GM23338 (cell line): ENCODE data around the gene B3GALT4. TPM values are rescaled to one million over a fixed set of nuclear protein-coding genes. Genes with fewer than 3 reads are reported as not detected.

Source experiments
- ATAC-seq: fragments of 200-7000 bp; cut with Tn5 transposase; 3 replicates; pipeline ENCODE4 v1.9.1; 2020
- DNase-seq: peaks from one replicate; pipeline ENCODE4 v3.0.0-alpha.2; 2015; ENCODE audit warnings: low spot score
- H2AFZ ChIP-seq: fragments of 200-600 bp; sonication (generic); 2 replicates; pipeline ENCODE4 v1.8.0; 2016; ENCODE audit warnings: antibody characterized with exemption, mild to moderate bottlenecking, moderate library complexity
- H3F3A ChIP-seq: fragments of 200-600 bp; sonication (generic); replicated peaks from 2 replicates; pipeline ENCODE4 v1.8.0; 2017; ENCODE audit warnings: antibody characterized with exemption, mixed run types, low read depth
- H3K27ac ChIP-seq: fragments of 200-600 bp; sonication (generic); 2 replicates; pipeline ENCODE4 v1.6.1; 2016; ENCODE audit warnings: low read depth
- H3K27me3 ChIP-seq: fragments of 200-600 bp; sonication (generic); 2 replicates; pipeline ENCODE4 v1.8.0; 2016; ENCODE audit warnings: mild to moderate bottlenecking, mixed run types, moderate library complexity; ENCODE audit not compliant: insufficient read depth
- H3K36me3 ChIP-seq: fragments of 200-600 bp; sonication (generic); 2 replicates; pipeline ENCODE4 v1.8.0; 2016; ENCODE audit warnings: mild to moderate bottlenecking; ENCODE audit not compliant: insufficient read depth
- H3K4me1 ChIP-seq: fragments of 200-600 bp; sonication (generic); 2 replicates; pipeline ENCODE4 v1.8.0; 2016; ENCODE audit warnings: mild to moderate bottlenecking, moderate library complexity; ENCODE audit not compliant: insufficient read depth
- H3K4me2 ChIP-seq: fragments of 200-600 bp; sonication (generic); 2 replicates; pipeline ENCODE4 v1.7.1; 2017; ENCODE audit warnings: mixed run types
- H3K4me3 ChIP-seq: fragments of 200-600 bp; sonication (generic); 2 replicates; pipeline ENCODE4 v1.6.1; 2016; ENCODE audit warnings: mixed run types
- H3K79me2 ChIP-seq: fragments of 200-600 bp; sonication (generic); replicated peaks from 2 replicates; pipeline ENCODE4 v1.8.0; 2017; ENCODE audit warnings: mild to moderate bottlenecking; ENCODE audit not compliant: insufficient read depth
- H3K9me2 ChIP-seq: fragments of 200-600 bp; sonication (generic); 2 replicates; pipeline ENCODE4 v1.8.0; 2017; ENCODE audit not compliant: insufficient read depth
- H4K20me1 ChIP-seq: fragments of 200-600 bp; sonication (generic); replicated peaks from 2 replicates; pipeline ENCODE4 v1.8.0; 2017; ENCODE audit warnings: mild to moderate bottlenecking; ENCODE audit not compliant: insufficient read depth
- H3K27ac Mint-ChIP-seq: 2 replicates; pipeline ENCODE4 v1.8.0; 2020; ENCODE audit warnings: inconsistent platforms, mild to moderate bottlenecking, moderate library complexity, mixed read lengths
- H3K27me3 Mint-ChIP-seq: 3 replicates; pipeline ENCODE4 v1.8.0; 2022; ENCODE audit warnings: low read depth, mild to moderate bottlenecking, moderate library complexity, mixed read lengths, inconsistent platforms; ENCODE audit not compliant: insufficient read depth, poor library complexity
- H3K36me3 Mint-ChIP-seq: 3 replicates; pipeline ENCODE4 v1.8.0; 2021; ENCODE audit warnings: low read depth, mild to moderate bottlenecking, inconsistent platforms, moderate library complexity, mixed read lengths
- H3K4me1 Mint-ChIP-seq: 3 replicates; pipeline ENCODE4 v1.8.0; 2020; ENCODE audit warnings: mild to moderate bottlenecking, inconsistent platforms, mixed read lengths
- H3K4me3 Mint-ChIP-seq: 3 replicates; pipeline ENCODE4 v1.8.0; 2021; ENCODE audit warnings: moderate library complexity, mild to moderate bottlenecking, inconsistent platforms, mixed read lengths
- H3K9me3 Mint-ChIP-seq: 3 replicates; pipeline ENCODE4 v1.8.0; 2020; ENCODE audit warnings: moderate library complexity, mild to moderate bottlenecking, inconsistent platforms, mixed read lengths
- CREB1 ChIP-seq: fragments of 250-450 bp; sonication (Bioruptor Pico); IDR thresholded peaks from 2 replicates; pipeline ENCODE4 v1.5.0; 2020; ENCODE audit warnings: low read depth, mild to moderate bottlenecking, moderate library complexity
- EZH2 ChIP-seq: fragments of 200-600 bp; sonication (generic); IDR thresholded peaks from one replicate; pipeline ENCODE4 v1.8.0; 2017; ENCODE audit warnings: antibody characterized with exemption, mild to moderate bottlenecking, low read depth; ENCODE audit not compliant: unreplicated experiment
- EZH2phosphoT487 ChIP-seq: fragments of 200-600 bp; sonication (generic); IDR thresholded peaks from one replicate; pipeline ENCODE4 v1.8.1; 2018; ENCODE audit warnings: antibody characterized with exemption; ENCODE audit not compliant: unreplicated experiment
- JUNB ChIP-seq: IDR thresholded peaks from one replicate; pipeline ENCODE4 v1.6.1; 2016; ENCODE audit warnings: antibody characterized with exemption; ENCODE audit not compliant: unreplicated experiment
- NANOG ChIP-seq: IDR thresholded peaks from 2 replicates; pipeline ENCODE4 v1.6.1; 2016; ENCODE audit warnings: antibody characterized with exemption, borderline replicate concordance
- POLR2AphosphoS5 ChIP-seq: IDR thresholded peaks from 2 replicates; pipeline ENCODE4 v1.6.1; 2016; ENCODE audit warnings: antibody characterized with exemption, low read depth
- REST ChIP-seq: IDR thresholded peaks from one replicate; pipeline ENCODE4 v1.6.1; 2018; ENCODE audit warnings: antibody characterized with exemption; ENCODE audit not compliant: unreplicated experiment
- STAT1 ChIP-seq: IDR thresholded peaks from one replicate; pipeline ENCODE4 v1.6.1; 2016; ENCODE audit warnings: antibody characterized with exemption; ENCODE audit not compliant: unreplicated experiment
- ZNF114 ChIP-seq: fragments of 250-450 bp; sonication (Bioruptor Pico); IDR thresholded peaks from 2 replicates; pipeline ENCODE4 v1.5.0; 2020; ENCODE audit warnings: mild to moderate bottlenecking, moderate library complexity
- ZNF331 ChIP-seq: fragments of 250-450 bp; sonication (Bioruptor Pico); IDR thresholded peaks from 2 replicates; pipeline ENCODE4 v1.5.0; 2020; ENCODE audit warnings: low read depth, mild to moderate bottlenecking, moderate library complexity
- ZNF462 ChIP-seq: fragments of 250-450 bp; sonication (Bioruptor Pico); IDR thresholded peaks from 2 replicates; pipeline ENCODE4 v1.5.0; 2020; ENCODE audit warnings: mild to moderate bottlenecking, moderate library complexity
- polyA plus RNA-seq: library from polyadenylated mRNA; unstranded; fragments of >200 nt; fragmentation: Nextera tagmentation; extraction: Ambion mirVana; gene quantifications from 2 replicates; pipeline ENCODE4 v1.2.1, GENCODE V29; 2016
- total RNA-seq: library from RNA; depleted of rRNA; stranded (reverse); fragments of >200 nt; shearing (Covaris generic); gene quantifications from 2 replicates; pipeline ENCODE4 v1.2.3, GENCODE V29; 2014
- TF ChIP-seq, protein P1 (sequence below): IDR thresholded peaks from 2 replicates; pipeline ENCODE4 v1.6.1; 2016; ENCODE audit warnings: antibody characterized with exemption
- TF ChIP-seq, protein P2 (sequence below), 2 experiments: fragments of 200-600 bp in 1 of 2; sonication (generic) in 1 of 2; conservative IDR thresholded peaks; 2 replicates each; pipeline versions ENCODE4 v1.5.1 to v1.6.1; 2016 to 2017; ENCODE audit warnings: antibody characterized with exemption in 2 of 2, low read depth in 2 of 2, mild to moderate bottlenecking in 2 of 2, moderate library complexity in 1 of 2

Gene B3GALT4
- total and polyA plus RNA-seq, 2 experiments from 2014 or later: 1.3 to 2.3 TPM

DNA sequence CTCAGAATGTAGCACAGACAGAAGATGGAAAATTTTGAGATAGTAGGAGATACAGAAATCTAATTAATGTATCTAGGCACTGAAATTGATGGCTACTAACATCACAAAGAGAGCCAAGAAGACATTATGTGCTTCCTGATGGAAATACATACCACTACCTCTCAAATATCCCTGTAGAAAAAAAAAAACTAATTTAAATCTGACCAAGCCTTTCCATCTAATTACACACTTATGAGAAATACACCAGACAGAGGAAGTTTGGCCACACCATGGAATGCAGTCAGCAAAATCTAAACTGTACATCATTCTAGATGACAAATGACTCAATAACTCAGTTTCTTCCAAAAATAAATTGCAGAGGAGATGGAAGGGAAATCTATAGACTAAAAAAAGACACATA lies 24.2 kb upstream of the B3GALT4 start:
- H3K27me3 Mint-ChIP-seq: peaks cover 11% of the 10 kb centered on the region
- Histone ChIP-seq H3K9me2 (no peaks in the 10 kb centered on the region), H3F3A (peaks cover 10% of the 10 kb centered on the region; the same call in 1 of the 2 replicates), H3K36me3 (no peaks in the 10 kb centered on the region), H4K20me1 (no peaks in the 10 kb centered on the region), H3K4me3 (no peak overlapping the region), H2AFZ (no peak overlapping the region), H3K79me2 (no peaks in the 10 kb centered on the region), H3K27me3 (peaks cover 10% of the 10 kb centered on the region), H3K4me1 (peaks cover 12% of the 10 kb centered on the region), H3K27ac (no peak overlapping the region), H3K4me2 (no peak overlapping the region)
- DNase-seq (no peak), ATAC-seq (no peak)
- H3K4me1 Mint-ChIP-seq: peaks cover 19% of the 10 kb centered on the region
- no peaks in the 10 kb centered on the region; the same call in 2 of the 3 replicates for H3K9me3 Mint-ChIP-seq
- H3K4me3 Mint-ChIP-seq: no peak overlapping the region
- peaks cover 31% of the 10 kb centered on the region for H3K36me3 Mint-ChIP-seq
- H3K27ac Mint-ChIP-seq: no peak overlapping the region
- no peak for TF ChIP-seq NANOG
- TF ChIP-seq STAT1: no peak
- TF ChIP-seq REST: no peak
- no peak for TF ChIP-seq POLR2AphosphoS5
- TF ChIP-seq ZNF462: no peak
- TF ChIP-seq CREB1: no peak
- no peak for TF ChIP-seq EZH2phosphoT487
- TF ChIP-seq EZH2: no peak
- TF ChIP-seq, protein P1, sequence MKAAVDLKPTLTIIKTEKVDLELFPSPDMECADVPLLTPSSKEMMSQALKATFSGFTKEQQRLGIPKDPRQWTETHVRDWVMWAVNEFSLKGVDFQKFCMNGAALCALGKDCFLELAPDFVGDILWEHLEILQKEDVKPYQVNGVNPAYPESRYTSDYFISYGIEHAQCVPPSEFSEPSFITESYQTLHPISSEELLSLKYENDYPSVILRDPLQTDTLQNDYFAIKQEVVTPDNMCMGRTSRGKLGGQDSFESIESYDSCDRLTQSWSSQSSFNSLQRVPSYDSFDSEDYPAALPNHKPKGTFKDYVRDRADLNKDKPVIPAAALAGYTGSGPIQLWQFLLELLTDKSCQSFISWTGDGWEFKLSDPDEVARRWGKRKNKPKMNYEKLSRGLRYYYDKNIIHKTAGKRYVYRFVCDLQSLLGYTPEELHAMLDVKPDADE: no peak
- no peak for TF ChIP-seq JUNB
- TF ChIP-seq, protein P2, sequence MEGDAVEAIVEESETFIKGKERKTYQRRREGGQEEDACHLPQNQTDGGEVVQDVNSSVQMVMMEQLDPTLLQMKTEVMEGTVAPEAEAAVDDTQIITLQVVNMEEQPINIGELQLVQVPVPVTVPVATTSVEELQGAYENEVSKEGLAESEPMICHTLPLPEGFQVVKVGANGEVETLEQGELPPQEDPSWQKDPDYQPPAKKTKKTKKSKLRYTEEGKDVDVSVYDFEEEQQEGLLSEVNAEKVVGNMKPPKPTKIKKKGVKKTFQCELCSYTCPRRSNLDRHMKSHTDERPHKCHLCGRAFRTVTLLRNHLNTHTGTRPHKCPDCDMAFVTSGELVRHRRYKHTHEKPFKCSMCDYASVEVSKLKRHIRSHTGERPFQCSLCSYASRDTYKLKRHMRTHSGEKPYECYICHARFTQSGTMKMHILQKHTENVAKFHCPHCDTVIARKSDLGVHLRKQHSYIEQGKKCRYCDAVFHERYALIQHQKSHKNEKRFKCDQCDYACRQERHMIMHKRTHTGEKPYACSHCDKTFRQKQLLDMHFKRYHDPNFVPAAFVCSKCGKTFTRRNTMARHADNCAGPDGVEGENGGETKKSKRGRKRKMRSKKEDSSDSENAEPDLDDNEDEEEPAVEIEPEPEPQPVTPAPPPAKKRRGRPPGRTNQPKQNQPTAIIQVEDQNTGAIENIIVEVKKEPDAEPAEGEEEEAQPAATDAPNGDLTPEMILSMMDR (conservative IDR thresholded peaks at IDR 0.05; ENCODE audit: low read depth in 2 of 2): no peak
- TF ChIP-seq ZNF331 (CRISPR knock-in tag): no peak
- no peak for TF ChIP-seq ZNF114 (CRISPR knock-in tag)
